NCI-H2107 (cell line): Measurements from ENCODE around the gene FOXP4.

Experiments used
- DNase-seq: peaks from one replicate; lab custom pipeline; 2025; lab: John Stamatoyannopoulos, UW

FOXP4 gene

DNA sequence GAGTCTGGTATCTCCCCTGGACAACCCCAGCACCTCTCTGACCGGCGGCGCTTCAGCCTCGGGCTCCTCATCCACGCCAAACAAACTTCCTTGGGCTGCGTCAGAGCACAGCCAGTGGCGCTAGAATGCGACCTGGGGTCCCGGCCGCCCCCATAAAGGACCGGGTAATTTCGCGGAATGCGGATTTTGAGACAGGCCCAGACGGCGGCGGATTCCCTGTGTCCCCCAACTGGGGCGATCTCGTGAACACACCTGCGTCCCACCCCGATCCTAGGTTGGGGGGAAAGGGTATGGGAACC, 1.6 kb downstream of the FOXP4 start:
- no peak for DNase-seq

GRCh38 chr6:41548098-41548840, 2.1 kb downstream of the FOXP4 start:
- no peak for DNase-seq

DNA sequence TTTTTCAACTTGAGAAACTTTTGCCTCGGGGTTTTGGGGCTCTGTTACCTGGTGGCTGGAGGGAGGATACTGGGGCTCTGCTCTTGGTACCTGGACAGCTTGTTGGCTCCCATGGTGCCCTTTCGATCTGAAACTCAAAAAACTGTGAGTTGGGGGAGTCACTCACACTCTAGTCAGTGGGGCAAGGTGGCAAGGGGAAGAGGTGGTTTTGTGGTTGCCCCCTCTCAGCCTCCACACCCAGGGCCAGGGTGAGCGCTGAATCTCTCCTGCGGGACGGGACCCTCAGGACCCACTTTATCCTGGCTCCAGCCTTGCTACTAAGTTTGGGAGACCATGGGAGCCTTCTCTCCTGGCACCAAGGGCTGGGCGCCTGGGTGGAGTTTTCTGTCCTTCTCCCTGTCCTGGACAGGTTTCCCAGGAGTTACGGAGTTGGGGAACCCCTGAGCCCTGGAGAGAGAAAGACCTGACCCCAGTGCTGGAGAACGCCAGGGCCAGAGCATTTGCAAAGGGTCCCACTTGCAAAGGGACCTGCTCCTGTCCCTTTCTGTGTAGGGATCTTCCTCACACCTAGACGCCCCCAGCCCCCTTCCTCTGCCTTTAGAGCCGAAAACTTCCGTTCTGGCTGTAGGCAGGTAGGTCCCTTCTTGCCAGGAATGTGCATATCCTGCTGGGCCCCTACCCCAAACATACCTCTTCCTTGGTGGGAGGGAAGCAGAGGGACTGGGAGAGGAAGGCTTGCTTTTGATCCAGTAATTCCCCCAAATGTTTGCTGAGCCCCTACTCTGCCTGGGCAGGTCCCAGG, 2.9 kb downstream of the FOXP4 start:
- DNase-seq = no peak

DNA sequence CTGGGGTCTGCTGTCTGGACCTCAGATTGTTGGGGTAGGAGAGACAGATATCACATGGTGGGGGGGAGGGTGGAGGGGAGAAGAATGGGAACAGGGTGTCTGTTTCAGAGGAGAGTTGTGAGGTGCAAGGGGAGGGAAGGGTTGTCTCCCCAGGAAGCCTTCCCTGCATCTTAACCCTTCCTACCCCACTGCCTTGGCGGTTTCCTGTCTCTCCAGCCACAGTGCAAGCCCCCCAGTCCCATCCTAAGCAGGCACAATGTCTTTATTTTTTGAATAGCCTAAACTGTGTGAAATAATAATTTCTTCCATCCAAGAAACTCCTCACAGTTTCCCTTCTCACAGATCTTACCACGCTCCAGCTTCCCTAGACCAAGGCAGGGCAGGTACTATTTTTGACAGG, 3.5 kb downstream of the FOXP4 start:
- DNase-seq = no peak

GRCh38 chr6:41551086-41551700, 5.0 kb downstream of the FOXP4 start:
- DNase-seq = no peak

GRCh38 chr6:41551857-41552256, 5.7 kb downstream of the FOXP4 start:
- no peak for DNase-seq

- no peak for DNase-seq
Measured at GRCh38 chr6:41552723-41553122, 6.5 kb downstream of the FOXP4 start.

DNA sequence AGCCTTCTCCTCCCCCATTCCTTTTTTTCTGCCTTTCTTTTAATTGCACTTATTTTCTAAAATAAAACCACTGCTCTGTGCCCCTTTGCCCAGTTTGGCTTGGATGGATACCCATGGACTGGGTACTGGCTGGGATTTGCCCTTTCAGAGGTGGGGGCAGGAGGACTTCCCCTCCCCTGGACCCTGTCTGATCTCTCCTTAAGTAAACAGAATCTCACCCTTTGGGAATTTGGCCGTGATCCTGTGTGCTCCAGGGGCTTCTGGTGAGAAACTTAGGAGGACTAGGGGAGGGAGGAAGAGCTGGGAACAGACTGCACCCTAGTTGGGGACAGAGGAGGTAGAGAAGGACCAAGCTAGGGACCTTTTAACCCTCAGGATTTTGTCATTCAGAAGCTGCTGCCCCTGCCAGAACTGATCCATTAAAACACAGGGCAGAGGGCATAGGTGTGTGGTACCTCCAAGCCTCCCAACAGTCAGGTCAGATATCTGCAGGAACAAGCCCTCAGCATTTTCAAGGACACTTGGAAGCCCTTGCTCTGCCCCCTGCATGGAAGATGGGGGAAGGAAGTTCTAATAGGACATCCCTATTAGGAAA, 7.3 kb downstream of the FOXP4 start:
- no peak for DNase-seq

- no peak for DNase-seq
Measured at GRCh38 chr6:41555326-41556300, 9.4 kb downstream of the FOXP4 start.

DNA sequence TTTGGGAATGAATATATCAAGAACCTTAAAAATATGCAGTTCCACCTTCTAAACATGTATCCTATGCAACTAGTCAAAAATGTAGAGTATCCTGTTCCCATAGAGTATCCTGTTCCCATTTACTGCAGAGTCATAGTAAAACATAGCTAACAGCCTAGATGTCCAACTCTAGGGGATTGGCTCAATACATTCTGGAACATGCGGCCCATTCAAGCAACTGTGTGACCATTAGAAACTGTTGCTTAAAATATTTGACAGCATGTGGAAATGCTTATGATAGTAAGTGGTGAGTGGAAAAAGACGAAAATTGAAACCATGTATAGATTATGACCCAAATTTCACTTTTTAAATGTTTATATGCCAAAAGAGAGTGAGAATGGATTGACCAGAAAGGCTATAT, 11.2 kb downstream of the FOXP4 start:
- DNase-seq = no peak

- DNase-seq = no peak
Measured at GRCh38 chr6:41558033-41558807, 12.0 kb downstream of the FOXP4 start.

DNA sequence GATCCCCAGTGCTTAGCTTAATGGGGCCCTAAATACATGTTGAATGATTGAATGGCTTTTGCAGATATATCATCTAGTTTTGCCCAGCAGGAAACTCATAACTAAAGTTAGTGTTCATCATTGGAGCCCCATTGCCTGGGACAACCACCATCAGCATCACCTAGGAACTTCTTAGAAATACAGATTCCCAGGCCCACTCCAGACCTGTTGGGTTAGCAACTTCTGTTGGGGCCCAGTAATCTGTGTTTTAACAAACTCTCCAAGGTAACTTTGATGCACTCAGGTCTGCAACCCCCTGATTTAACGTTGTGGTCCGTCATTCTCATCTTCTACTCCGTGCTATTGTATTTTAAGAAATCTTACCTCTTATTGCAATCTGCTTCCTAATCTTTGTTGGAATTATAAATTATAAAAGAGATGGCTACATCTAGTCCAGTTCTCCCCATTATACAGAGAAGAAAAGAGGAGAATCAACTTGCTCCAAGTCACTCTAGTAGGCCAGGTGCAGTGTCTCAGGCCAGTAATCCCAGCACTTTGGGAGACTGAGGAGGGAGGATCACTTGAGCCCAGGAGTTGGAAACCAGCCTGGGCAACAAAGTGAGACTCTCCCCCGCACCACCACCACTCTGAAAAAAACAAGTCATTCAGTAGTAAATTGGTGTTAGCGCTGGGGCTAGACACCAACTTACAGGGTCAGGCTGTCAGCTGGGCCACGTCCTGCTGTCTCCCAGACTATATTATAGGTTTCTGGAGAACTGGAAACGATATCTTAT, 13.7 kb downstream of the FOXP4 start:
- DNase-seq = no peak

- no peak for DNase-seq
Measured at GRCh38 chr6:41560431-41561192, 14.4 kb downstream of the FOXP4 start.

DNA sequence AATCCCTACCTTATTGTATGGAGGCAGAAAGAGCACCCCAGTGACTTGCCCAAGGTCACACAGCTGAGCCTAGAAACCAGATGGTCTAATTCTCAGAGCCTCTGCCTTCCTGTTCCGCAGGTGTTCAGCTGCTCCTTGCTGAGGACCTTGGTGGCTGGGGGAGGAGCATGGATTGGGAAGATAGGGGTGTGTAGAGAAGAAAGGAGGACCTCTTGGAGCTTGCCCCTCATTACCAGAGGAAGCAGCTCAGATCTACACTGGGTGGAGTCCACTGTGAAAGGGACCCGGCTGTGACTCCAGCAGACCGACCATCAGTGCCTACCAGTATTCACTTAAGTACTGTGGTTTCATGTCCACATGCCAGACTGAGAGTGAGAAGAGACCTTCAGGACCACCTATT, 15.2 kb downstream of the FOXP4 start:
- DNase-seq = no peak

GRCh38 chr6:41561931-41562911, 16.0 kb downstream of the FOXP4 start:
- no peak for DNase-seq

- DNase-seq = no peak
Measured at GRCh38 chr6:41563060-41563776, 17.0 kb downstream of the FOXP4 start.

DNA sequence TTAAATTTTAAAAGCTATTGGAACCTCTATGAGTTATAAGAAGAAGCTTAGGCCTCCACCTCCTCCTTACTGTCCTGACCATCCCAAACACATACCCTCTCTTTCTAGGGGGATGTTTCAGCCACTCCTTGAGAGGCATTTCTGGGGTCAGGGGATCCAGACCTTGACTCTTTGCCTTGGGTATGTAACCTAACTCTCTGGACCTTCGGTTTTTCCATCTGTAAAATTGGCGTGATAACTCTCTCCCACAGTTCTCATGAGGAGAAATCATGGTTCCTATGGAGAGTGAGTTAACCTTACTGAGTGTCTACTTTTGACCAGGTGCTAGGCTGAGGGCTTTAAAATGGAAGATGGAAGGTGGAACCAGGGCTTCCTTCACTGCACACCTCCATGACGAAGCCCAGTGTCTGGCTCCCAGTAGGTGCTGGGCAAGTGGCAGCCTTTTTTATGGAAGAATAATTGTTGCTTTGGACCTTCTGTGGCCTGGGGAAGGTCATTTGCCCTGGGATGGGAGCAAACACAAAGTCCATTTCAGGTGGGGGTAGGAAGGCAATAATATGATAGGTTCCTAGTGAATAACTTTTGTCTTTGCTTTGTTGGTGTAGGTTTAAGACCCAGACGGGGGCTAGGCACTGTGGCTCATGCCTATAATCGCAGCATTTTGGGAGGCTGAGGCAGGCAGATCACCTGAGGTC, 18.4 kb downstream of the FOXP4 start:
- no peak for DNase-seq
